HG03460 (cell line): ENCODE data around the gene PCNX3.
A peak's percentile ranks its signal among the peaks of the same experiment; 100 is the strongest.

Source experiments
- ATAC-seq: cut with Tn5 transposase; IDR thresholded peaks from one replicate; pipeline ENCODE4 v1.9.1; 2021; ENCODE audit not compliant: unreplicated experiment

Gene PCNX3

GRCh38 chr11:65615229-65615949 lies at the start of gene PCNX3:
PCNX3 (plus strand) TSS chr11:65615776; CDS start chr11:65616312, 536 bp downstream.
- peak; percentile 73 for ATAC-seq

GRCh38 chr11:65569164-65569972 lies 46.2 kb upstream of the PCNX3 start:
- ATAC-seq: peak; percentile 1

GRCh38 chr11:65569973-65570918 lies 45.3 kb upstream of the PCNX3 start, which contains the start of gene ZNRD2:
ZNRD2 (plus strand) TSS chr11:65570477; CDS start chr11:65570492, 15 bp downstream.
- peak; percentile 49 for ATAC-seq

GRCh38 chr11:65571420-65571819 lies 44.2 kb upstream of the PCNX3 start:
- no peak for ATAC-seq

- no peak for ATAC-seq
Measured at GRCh38 chr11:65571940-65572339, 43.6 kb upstream of the PCNX3 start.

GRCh38 chr11:65572356-65573051 lies 43.1 kb upstream of the PCNX3 start, which contains the start of gene FAM89B:
FAM89B (plus strand) TSS chr11:65572538; CDS start chr11:65572670, 132 bp downstream.
- no peak for ATAC-seq

GRCh38 chr11:65573391-65574079 lies 42.0 kb upstream of the PCNX3 start:
- ATAC-seq: no peak

GRCh38 chr11:65574109-65574810 lies 41.3 kb upstream of the PCNX3 start:
- ATAC-seq: peak; percentile 32

GRCh38 chr11:65574811-65575567 lies 40.6 kb upstream of the PCNX3 start:
- ATAC-seq: no peak

- ATAC-seq: no peak
Measured at GRCh38 chr11:65575568-65576231, 39.9 kb upstream of the PCNX3 start, which contains the start of gene EHBP1L1. EHBP1L1 (plus strand) TSS chr11:65576053; CDS start chr11:65576303, 250 bp downstream.

- no peak for ATAC-seq
Measured at GRCh38 chr11:65576232-65576866, 39.2 kb upstream of the PCNX3 start.

- no peak for ATAC-seq
Measured at GRCh38 chr11:65576867-65577755, 38.5 kb upstream of the PCNX3 start.

GRCh38 chr11:65577756-65578109 lies 37.8 kb upstream of the PCNX3 start:
- ATAC-seq: no peak

- ATAC-seq: no peak
Measured at GRCh38 chr11:65578134-65578533, 37.4 kb upstream of the PCNX3 start.

GRCh38 chr11:65578667-65579066 lies 36.9 kb upstream of the PCNX3 start:
- ATAC-seq: no peak

- ATAC-seq: no peak
Measured at GRCh38 chr11:65579291-65579690, 36.3 kb upstream of the PCNX3 start.
